Non-pigmented ciliary epithelial cell (primary cell): Measurements from ENCODE around the gene DIRAS2.
"Not testable (repeated sequence)": the region's sequence is repeated elsewhere in the genome, so short reads cannot be mapped to it uniquely, and the experiment has no call there.

Source experiments
- DNase-seq: peaks from one replicate; pipeline ENCODE4 v3.0.0-alpha.2; 2010; ENCODE audit warnings: low read depth

Gene DIRAS2

GRCh38 chr9:90642570-90643539 is at the start of gene DIRAS2:
Gene DIRAS2, minus strand, starts transcription at chr9:90642824. Its CDS starts 28,997 bp downstream, at chr9:90613827.
- DNase-seq: peak; percentile 14

GRCh38 chr9:90684736-90685135 is 42.1 kb upstream of the DIRAS2 start:
- no peak for DNase-seq

GRCh38 chr9:90684106-90684505 is 41.5 kb upstream of the DIRAS2 start:
- DNase-seq: no peak

- no peak for DNase-seq
These were observed 37.9 kb upstream of the DIRAS2 start for GRCh38 chr9:90680534-90680933.

- no peak for DNase-seq
These were observed 22.4 kb upstream of the DIRAS2 start for GRCh38 chr9:90665072-90665471.

GRCh38 chr9:90659650-90660364 is 17.2 kb upstream of the DIRAS2 start:
- peak; percentile 45 for DNase-seq

GRCh38 chr9:90658783-90659182 is 16.2 kb upstream of the DIRAS2 start:
- DNase-seq: no peak

- no peak for DNase-seq
These were observed 15.6 kb upstream of the DIRAS2 start for GRCh38 chr9:90658181-90658580.

GRCh38 chr9:90656876-90657275 is 14.3 kb upstream of the DIRAS2 start:
- not testable (repeated sequence) for DNase-seq

- no peak for DNase-seq
These were observed 8.6 kb upstream of the DIRAS2 start for GRCh38 chr9:90651246-90651645.

- no peak for DNase-seq
These were observed 5.2 kb upstream of the DIRAS2 start for GRCh38 chr9:90647843-90648242.

GRCh38 chr9:90645721-90646120 is 3.1 kb upstream of the DIRAS2 start:
- DNase-seq: no peak

- no peak for DNase-seq
These were observed 638 bp downstream of the DIRAS2 start for GRCh38 chr9:90641884-90642487.

GRCh38 chr9:90641086-90641485 is 1.5 kb downstream of the DIRAS2 start:
- DNase-seq: no peak

- no peak for DNase-seq
These were observed 2.3 kb downstream of the DIRAS2 start for GRCh38 chr9:90640361-90640760.

- no peak for DNase-seq
These were observed 5.0 kb downstream of the DIRAS2 start for GRCh38 chr9:90637626-90638025.

- DNase-seq: no peak
These were observed 9.9 kb downstream of the DIRAS2 start for GRCh38 chr9:90632647-90633207.

- no peak for DNase-seq
These were observed 10.7 kb downstream of the DIRAS2 start for GRCh38 chr9:90631964-90632363.

- no peak for DNase-seq
These were observed 12.6 kb downstream of the DIRAS2 start for GRCh38 chr9:90629991-90630390.

GRCh38 chr9:90629354-90629753 is 13.3 kb downstream of the DIRAS2 start:
- DNase-seq: no peak

GRCh38 chr9:90616806-90617205 is 25.8 kb downstream of the DIRAS2 start:
- DNase-seq: no peak

- no peak for DNase-seq
These were observed 29.1 kb downstream of the DIRAS2 start for GRCh38 chr9:90613502-90613901.
